GM21515 (cell line): ENCODE results near the gene PLEKHM1.
"Not testable (repeated sequence)": the region's sequence is repeated elsewhere in the genome, so short reads cannot be mapped to it uniquely, and the experiment has no call there.

Experiments used
- ATAC-seq: cut with Tn5 transposase; IDR thresholded peaks from one replicate; pipeline ENCODE4 v1.9.1; 2021; ENCODE audit not compliant: unreplicated experiment

PLEKHM1 gene

DNA sequence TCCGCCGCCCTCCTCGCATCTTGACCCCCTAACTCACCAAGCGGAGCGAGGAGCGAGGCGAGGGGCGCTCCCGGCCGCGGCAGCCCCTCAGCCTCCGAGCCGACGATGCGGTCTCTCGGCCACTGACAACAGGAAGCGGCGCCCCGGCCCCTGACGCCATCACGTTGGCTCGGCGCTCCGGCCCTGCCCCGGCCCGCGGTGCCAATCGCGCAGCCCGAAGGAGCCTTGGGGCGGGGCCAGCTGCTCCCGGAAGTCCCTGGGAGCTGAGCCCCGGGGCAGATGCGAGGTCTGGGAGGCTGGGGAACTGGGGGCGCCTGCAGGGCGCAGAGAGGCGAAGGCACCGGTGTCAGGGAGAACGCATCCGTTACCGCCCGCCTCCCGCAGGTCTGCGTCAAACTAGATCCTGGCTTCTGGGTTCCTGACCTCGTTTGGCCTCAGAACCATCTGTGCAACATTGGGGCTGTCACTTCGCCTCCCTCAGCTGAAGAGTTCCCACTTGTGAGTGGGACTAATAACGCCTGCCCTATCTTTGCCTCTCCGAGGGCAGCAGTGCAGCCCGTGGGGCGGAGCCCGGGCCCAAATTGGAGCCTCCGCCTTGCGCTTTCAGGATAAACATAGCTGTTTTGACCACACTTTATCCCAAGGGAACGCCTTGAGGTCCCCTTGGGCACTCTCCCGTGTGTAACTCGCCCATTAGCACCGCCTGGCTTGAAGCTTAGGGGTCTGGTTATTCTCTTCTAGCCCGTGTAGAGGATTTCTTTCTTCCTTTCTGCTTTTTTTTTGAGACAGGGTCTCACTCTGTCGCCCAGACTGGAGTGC is at the start of gene PLEKHM1:
PLEKHM1 (minus strand) TSS at position 107 of the 819 bp plus-strand sequence. CDS start 8,237 bp downstream, outside the sequence.
- peak; percentile 93 for ATAC-seq

DNA sequence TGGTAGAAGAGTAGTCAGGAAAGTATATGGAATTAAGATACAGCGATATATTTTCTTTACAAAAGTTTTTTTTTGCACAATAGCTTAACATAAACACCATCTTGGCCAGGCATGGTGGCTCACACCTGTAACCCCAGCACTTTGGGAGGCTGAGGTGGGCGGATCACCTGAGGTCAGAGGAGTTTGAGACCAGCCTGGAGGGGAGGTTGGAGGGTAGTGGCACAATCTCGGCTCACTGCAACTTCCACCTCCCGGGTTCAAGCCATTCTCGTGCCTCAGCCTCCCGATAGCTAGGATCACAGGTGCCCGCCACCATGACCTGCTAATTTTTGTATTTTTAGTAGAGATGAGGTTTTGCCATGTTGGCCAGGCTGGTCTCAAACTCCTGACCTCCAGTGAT is 47.6 kb upstream of the PLEKHM1 start:
- ATAC-seq = not testable (repeated sequence)

GRCh38 chr17:45506072-45506471 is 15.6 kb upstream of the PLEKHM1 start:
- not testable (repeated sequence) for ATAC-seq

DNA sequence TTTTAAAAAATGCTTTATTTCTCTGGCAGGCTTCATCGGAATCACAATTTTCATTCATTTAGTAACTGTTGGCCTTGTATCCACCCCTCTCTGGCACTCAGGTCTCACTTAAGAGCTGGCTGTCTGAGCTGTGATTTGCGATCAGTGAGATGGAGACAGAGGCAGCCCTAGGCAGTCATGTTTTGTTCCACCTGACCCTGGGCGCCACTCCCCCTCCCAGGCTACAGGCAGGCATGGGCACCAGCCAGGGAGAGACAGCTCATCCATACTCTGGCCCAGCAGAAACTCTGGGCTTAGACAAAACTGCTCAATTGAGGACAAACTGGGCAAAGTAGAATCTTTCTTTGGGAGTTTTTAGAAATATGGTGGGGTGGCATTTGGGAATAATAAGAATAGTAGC is 14.7 kb upstream of the PLEKHM1 start:
- not testable (repeated sequence) for ATAC-seq

DNA sequence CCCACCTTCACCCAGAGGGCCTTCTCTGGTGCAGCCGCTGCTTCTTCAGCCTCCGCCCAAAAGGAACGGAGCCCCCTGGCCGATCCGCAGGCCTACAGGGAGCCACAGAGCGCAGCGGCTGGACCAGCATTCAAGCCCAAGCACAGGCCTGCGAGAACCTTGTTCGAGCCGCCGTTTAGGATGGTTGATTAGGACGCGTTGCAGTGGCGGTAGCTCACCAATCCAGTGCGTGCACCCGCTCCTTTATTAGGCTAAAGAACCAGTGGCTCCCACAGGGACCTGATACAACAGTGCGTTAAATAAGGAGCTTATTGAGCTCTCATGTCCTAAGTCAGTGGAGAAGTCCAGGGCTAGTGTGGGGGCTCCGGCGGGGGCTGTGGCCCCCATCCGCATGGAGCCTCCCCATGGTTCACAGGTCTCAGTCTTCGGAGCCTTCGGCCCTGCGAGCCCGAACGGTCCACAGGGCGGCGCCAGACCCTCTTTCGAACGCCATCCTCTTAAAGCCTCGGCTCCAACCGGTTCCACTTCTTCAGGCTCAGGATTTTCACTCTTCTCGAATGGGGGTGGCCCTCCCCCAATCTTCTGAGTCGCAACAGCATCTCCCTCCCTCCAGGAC is 10.7 kb upstream of the PLEKHM1 start:
- ATAC-seq = not testable (repeated sequence)

DNA sequence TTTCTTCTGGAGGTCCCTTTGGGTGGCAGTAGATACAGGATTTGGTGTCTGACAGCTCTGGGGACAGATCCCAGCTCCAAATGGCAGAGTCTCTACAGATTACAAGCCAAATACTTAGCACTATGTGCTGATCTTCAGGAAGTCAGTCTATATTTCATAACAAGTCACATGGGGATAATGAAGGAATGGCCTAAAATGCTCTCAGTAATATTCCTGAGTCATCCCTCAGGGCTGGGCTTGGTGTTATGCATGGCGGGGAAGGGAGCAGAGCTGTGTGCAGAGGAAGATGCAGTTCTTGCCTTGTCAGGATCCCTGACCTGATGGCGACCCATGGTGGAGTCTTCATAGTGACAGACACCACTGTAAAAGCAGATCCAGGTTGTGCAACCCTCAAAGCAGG is 10.0 kb upstream of the PLEKHM1 start:
- ATAC-seq = not testable (repeated sequence)

- not testable (repeated sequence) for ATAC-seq
Observed at GRCh38 chr17:45499208-45499607, 8.7 kb upstream of the PLEKHM1 start.

DNA sequence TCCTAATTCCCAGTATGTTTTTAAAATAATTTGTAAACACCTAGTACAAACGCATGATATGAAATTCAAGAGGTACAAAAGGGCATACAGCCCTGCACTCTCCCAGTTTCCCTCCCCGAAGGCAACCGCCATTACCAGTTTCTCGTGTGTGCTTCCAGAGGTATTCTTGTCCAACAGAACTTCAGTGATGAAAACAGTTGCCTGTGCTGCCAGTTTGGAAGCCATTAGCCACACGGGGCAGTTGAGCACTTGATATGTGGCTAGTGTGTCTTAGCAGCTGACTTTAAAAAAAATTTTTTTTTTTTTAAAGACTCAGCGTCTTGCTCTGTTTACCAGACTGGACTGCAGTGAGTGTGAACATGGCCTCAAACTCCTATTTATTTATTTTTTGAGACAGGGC is 7.9 kb upstream of the PLEKHM1 start:
- ATAC-seq = not testable (repeated sequence)

DNA sequence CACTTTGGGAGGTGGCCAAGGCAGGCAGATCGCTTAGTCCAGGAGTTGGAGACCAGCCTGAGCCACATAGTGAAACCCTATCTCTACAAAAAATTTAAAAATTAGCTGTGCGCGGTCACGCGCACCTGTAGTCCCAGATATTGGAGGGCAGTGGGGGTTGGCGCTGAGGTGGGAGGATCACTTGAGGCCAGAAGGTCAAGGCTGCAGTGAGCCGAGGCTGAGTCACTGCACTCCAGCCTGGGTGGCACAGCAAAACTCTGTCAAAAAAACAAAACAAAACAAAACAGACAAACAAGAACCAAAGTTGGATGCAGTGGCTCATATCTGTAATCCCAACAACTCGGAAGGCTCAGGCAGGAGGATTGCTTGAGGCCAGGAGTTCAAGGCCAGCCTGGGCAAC is 6.9 kb upstream of the PLEKHM1 start:
- ATAC-seq = not testable (repeated sequence)

GRCh38 chr17:45496507-45496906 is 6.0 kb upstream of the PLEKHM1 start:
- ATAC-seq = not testable (repeated sequence)

- ATAC-seq = not testable (repeated sequence)
Observed at GRCh38 chr17:45494556-45494955, 4.0 kb upstream of the PLEKHM1 start.

GRCh38 chr17:45492156-45492555 is 1.6 kb upstream of the PLEKHM1 start:
- ATAC-seq = not testable (repeated sequence)

DNA sequence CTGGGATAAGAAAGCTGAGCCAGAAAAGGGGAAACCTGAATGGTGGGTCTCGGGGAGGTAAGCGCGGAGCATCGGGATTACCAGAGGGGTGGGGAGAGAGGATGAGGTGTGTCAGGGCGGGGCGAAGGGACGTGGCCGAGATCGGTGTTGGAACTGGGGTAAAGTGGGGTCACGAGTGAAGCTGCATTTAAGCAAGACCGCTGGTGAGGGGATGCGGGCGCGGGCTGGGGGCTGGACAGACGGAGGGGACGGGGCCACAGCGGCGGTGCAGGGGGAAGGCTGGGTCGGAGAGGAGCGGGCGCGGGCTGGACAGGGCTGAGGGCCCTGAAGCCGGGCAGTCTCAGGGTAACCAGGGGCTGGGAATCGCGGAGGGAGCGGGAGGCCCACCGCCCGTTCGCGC is 323 bp downstream of the PLEKHM1 start:
- ATAC-seq = peak; percentile 17

DNA sequence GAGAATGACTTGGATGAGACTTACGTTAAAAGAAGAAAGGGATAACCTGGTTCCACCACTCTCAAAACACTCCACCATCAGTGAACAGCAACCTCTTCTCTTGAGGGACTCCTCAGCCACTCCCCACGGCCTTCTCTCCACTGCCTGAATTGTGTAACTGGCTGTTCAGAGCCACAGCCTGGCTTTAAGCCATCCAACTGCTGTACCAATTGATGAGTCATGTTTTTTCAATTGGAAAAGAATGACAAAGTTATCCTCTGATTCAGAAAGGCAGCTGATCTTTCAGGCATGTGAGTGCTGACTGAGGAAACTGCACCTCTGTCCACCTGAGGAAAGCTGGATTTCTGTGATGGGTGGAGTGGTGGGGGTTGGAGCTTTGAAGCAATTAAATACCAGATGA is 2.8 kb downstream of the PLEKHM1 start:
- not testable (repeated sequence) for ATAC-seq

DNA sequence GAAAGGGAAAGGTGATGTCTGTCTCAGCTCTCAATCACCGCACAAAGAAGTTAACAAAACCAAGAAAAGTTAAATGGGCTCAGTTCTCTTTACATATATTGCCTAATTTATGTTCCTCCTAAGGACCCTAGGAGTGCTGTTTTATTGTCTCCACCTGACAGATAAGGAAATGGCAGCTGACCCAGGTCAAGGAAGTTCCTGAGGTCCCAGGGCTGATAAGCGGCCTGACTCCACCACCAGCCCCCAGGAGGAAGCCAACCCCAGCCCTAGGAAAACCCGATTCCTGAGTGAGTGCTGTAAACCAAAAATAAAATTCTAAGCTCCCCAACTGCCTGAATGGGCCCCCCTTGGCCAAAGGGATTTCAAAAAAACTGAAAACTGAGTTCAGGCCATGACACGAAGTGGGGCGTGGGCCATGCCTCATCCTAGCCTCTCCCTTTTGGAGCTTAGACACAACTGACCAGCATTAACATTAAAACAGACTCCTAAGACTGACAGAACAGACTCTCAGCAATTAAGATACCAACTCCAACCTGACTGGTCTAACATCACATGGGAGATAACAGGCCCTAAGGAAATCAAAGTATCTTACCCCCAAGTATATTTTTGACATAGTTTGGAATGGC is 6.8 kb downstream of the PLEKHM1 start:
- not testable (repeated sequence) for ATAC-seq

GRCh38 chr17:45483177-45483576 is 7.3 kb downstream of the PLEKHM1 start:
- ATAC-seq = not testable (repeated sequence)

- not testable (repeated sequence) for ATAC-seq
Observed at GRCh38 chr17:45482317-45482716, 8.2 kb downstream of the PLEKHM1 start.

DNA sequence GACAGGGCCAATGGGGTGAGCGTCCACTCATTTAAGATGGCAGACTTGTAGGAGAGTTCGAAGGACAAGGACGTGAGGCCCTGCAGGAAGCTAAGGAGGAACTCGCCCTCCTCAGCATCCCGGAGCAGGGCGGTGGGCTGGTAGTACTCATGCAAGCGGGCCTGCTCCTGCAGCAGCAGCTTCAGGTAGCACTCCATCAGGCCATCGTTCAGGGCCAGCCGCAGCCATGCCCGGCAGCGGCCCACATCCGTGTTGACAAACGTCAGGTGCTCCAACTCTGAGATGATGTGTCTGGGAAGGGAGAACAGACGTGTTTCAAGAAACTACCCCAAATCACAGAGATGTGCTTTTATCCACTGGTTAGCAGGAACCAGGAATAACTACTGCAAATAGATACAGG is 15.1 kb downstream of the PLEKHM1 start:
- ATAC-seq = not testable (repeated sequence)

- not testable (repeated sequence) for ATAC-seq
Observed at GRCh38 chr17:45472249-45472648, 18.3 kb downstream of the PLEKHM1 start.

DNA sequence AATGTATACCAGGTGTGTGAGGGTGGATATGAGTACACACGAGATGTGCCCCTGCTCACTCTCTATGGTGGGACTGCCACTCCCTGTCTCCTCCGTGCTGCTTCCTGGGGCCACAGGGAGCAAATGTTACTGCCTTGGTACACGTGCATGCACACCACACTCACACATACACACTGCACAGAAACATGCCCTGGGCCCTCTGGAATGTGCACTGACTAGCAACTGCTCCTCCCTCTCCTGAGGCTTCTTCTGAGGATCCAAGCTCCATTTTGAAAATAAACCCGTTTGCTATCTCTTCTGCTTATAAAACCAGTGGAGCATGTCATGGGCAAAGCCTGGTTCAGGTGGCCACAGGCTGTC is 21.3 kb downstream of the PLEKHM1 start:
- not testable (repeated sequence) for ATAC-seq

- ATAC-seq = not testable (repeated sequence)
Observed at GRCh38 chr17:45468293-45469203, 22.0 kb downstream of the PLEKHM1 start.
